Measurements from ENCODE around the gene USP47.

DNA sequence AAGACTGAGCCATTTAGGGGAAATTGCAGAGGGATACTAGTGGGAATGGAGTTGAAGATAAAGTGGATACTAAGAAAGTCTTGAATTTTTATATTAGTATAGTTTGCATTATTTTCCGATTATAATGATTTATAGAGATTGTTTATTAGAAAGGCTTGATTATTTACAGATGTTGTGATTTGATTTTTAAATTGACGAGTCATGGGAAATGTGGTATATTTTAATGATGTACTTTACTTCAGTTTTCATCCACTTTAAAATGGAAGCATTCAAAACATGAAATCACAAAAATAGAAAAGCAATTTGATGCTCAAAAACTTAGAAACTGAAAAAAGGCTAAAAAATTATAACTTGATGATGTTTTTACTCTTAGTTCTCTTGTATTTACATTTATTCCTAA, 21.2 kb downstream of the USP47 start:
- TF ChIP-seq, protein P1, sequence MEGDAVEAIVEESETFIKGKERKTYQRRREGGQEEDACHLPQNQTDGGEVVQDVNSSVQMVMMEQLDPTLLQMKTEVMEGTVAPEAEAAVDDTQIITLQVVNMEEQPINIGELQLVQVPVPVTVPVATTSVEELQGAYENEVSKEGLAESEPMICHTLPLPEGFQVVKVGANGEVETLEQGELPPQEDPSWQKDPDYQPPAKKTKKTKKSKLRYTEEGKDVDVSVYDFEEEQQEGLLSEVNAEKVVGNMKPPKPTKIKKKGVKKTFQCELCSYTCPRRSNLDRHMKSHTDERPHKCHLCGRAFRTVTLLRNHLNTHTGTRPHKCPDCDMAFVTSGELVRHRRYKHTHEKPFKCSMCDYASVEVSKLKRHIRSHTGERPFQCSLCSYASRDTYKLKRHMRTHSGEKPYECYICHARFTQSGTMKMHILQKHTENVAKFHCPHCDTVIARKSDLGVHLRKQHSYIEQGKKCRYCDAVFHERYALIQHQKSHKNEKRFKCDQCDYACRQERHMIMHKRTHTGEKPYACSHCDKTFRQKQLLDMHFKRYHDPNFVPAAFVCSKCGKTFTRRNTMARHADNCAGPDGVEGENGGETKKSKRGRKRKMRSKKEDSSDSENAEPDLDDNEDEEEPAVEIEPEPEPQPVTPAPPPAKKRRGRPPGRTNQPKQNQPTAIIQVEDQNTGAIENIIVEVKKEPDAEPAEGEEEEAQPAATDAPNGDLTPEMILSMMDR (conservative IDR thresholded peaks at IDR 0.05; ENCODE audit: low read length): no peak
- no peak for TF ChIP-seq EZH2phosphoT487 (IDR thresholded peaks at IDR 0.05; ENCODE audit: borderline replicate concordance, low read depth, low read length)
